ENCODE measurements around the gene MED8. TPM values are rescaled to one million over a fixed set of nuclear protein-coding genes. Genes with fewer than 3 reads are reported as not detected.

The MED8 gene
- total and polyA plus RNA-seq, 2 donors (not counting 1 experiment from before 2014, with no cell fraction given): 49.7 to 69.2 TPM

- no peaks in the 10 kb centered on the region for H3K9me3 ChIP-seq (ENCODE audit: control insufficient read depth, insufficient read depth, low read depth, low read length)
- H2AFZ ChIP-seq (ENCODE audit: low read length): no peak overlapping the region
- H3K9ac ChIP-seq (ENCODE audit: insufficient read depth, low read length): no peak overlapping the region
- H3K27ac ChIP-seq (ENCODE audit: insufficient read depth, low read length): no peak overlapping the region
- no peak for TF ChIP-seq EZH2 (IDR thresholded peaks at IDR 0.05; ENCODE audit: low read length, missing control alignments)
- TF ChIP-seq CTCF (conservative IDR thresholded peaks at IDR 0.05 in 1 of 2, IDR thresholded peaks at IDR 0.05 in 1 of 2; ENCODE audit: low read depth in 1 of 2, low read length in 2 of 2): no peak
- no peaks in the 10 kb centered on the region for H4K20me1 ChIP-seq (ENCODE audit: control insufficient read depth, extremely low read depth, insufficient read depth, low read length)
- no peaks in the 10 kb centered on the region for H3K4me1 ChIP-seq (ENCODE audit: control insufficient read depth, extremely low read depth, insufficient read depth, low read length)
- no peak for DNase-seq (ENCODE audit: low read depth in 2 of 2)
- no peaks in the 10 kb centered on the region for H3K36me3 ChIP-seq (ENCODE audit: control insufficient read depth, insufficient read depth, low read length)
- H3K79me2 ChIP-seq (ENCODE audit: control insufficient read depth, insufficient read depth, low read length): no peaks in the 10 kb centered on the region
- H3K4me3 ChIP-seq (replicated peaks in 1 of 4; ENCODE audit: control extremely low read depth in 1 of 4, insufficient read depth in 1 of 4, low read depth in 3 of 4, low read length in 4 of 4): no peak overlapping the region
- H3K4me2 ChIP-seq (ENCODE audit: extremely low read depth, insufficient read depth, low read length): no peak overlapping the region
- H3K27me3 ChIP-seq (ENCODE audit: control insufficient read depth, insufficient read depth, low read length): peaks cover 19% of the 10 kb centered on the region
Measured at GRCh38 chr1:43344267-43344850, 45.2 kb downstream of the MED8 start.

GRCh38 chr1:43340559-43340958, 49.0 kb downstream of the MED8 start:
- Histone ChIP-seq H3K27me3 (ENCODE audit: control insufficient read depth, insufficient read depth, low read length) (peaks cover 10% of the 10 kb centered on the region), H2AFZ (ENCODE audit: low read length) (no peak overlapping the region), H3K79me2 (ENCODE audit: control insufficient read depth, insufficient read depth, low read length) (no peaks in the 10 kb centered on the region), H3K4me1 (ENCODE audit: control insufficient read depth, extremely low read depth, insufficient read depth, low read length) (no peaks in the 10 kb centered on the region), H3K9me3 (ENCODE audit: control insufficient read depth, insufficient read depth, low read depth, low read length) (no peaks in the 10 kb centered on the region), H3K36me3 (ENCODE audit: control insufficient read depth, insufficient read depth, low read length) (no peaks in the 10 kb centered on the region), H3K4me3 (replicated peaks in 1 of 4; ENCODE audit: control extremely low read depth in 1 of 4, insufficient read depth in 1 of 4, low read depth in 3 of 4, low read length in 4 of 4) (no peak overlapping the region), H4K20me1 (ENCODE audit: control insufficient read depth, extremely low read depth, insufficient read depth, low read length) (no peaks in the 10 kb centered on the region), H3K9ac (ENCODE audit: insufficient read depth, low read length) (no peak overlapping the region), H3K4me2 (ENCODE audit: extremely low read depth, insufficient read depth, low read length) (no peak overlapping the region), H3K27ac (ENCODE audit: insufficient read depth, low read length) (no peak overlapping the region)
- DNase-seq (ENCODE audit: low read depth in 2 of 2): no peak
- TF ChIP-seq CTCF (conservative IDR thresholded peaks at IDR 0.05 in 1 of 2, IDR thresholded peaks at IDR 0.05 in 1 of 2; ENCODE audit: low read depth in 1 of 2, low read length in 2 of 2) (no peak), EZH2 (IDR thresholded peaks at IDR 0.05; ENCODE audit: low read length, missing control alignments) (no peak)

- Histone ChIP-seq H3K36me3 (ENCODE audit: control insufficient read depth, insufficient read depth, low read length) (no peaks in the 10 kb centered on the region), H3K9me3 (ENCODE audit: control insufficient read depth, insufficient read depth, low read depth, low read length) (no peaks in the 10 kb centered on the region), H3K79me2 (ENCODE audit: control insufficient read depth, insufficient read depth, low read length) (no peaks in the 10 kb centered on the region), H4K20me1 (ENCODE audit: control insufficient read depth, extremely low read depth, insufficient read depth, low read length) (no peaks in the 10 kb centered on the region), H2AFZ (ENCODE audit: low read length) (no peak overlapping the region), H3K27ac (ENCODE audit: insufficient read depth, low read length) (no peak overlapping the region), H3K9ac (ENCODE audit: insufficient read depth, low read length) (no peak overlapping the region), H3K4me1 (ENCODE audit: control insufficient read depth, extremely low read depth, insufficient read depth, low read length) (no peaks in the 10 kb centered on the region), H3K27me3 (ENCODE audit: control insufficient read depth, insufficient read depth, low read length) (peaks cover 10% of the 10 kb centered on the region), H3K4me3 (replicated peaks in 1 of 4; ENCODE audit: control extremely low read depth in 1 of 4, insufficient read depth in 1 of 4, low read depth in 3 of 4, low read length in 4 of 4) (no peak overlapping the region), H3K4me2 (ENCODE audit: extremely low read depth, insufficient read depth, low read length) (no peak overlapping the region)
- no peak for DNase-seq (ENCODE audit: low read depth in 2 of 2)
- TF ChIP-seq CTCF (conservative IDR thresholded peaks at IDR 0.05 in 1 of 2, IDR thresholded peaks at IDR 0.05 in 1 of 2; ENCODE audit: low read depth in 1 of 2, low read length in 2 of 2) (no peak), EZH2 (IDR thresholded peaks at IDR 0.05; ENCODE audit: low read length, missing control alignments) (no peak)
Measured at GRCh38 chr1:43339584-43340232, 49.9 kb downstream of the MED8 start.
